GM06990 (cell line): Measurements from ENCODE around the gene PTH2R.

Experiments
- DNase-seq: peaks from one replicate; pipeline ENCODE4 v3.0.0-alpha.2; 2011; ENCODE audit not compliant: insufficient read length; ENCODE audit errors: extremely low read depth
- H3K27me3 ChIP-seq: replicated peaks from 2 replicates; pipeline ENCODE4 v1.6.0; 2011; ENCODE audit warnings: low read length; ENCODE audit not compliant: control insufficient read depth, insufficient read depth
- H3K36me3 ChIP-seq: 2 replicates; pipeline ENCODE4 v1.5.1; 2011; ENCODE audit warnings: low read length; ENCODE audit not compliant: control insufficient read depth, insufficient read depth
- H3K4me3 ChIP-seq: replicated peaks from 2 replicates; pipeline ENCODE4 v1.5.1; 2011; ENCODE audit warnings: low read depth, mild to moderate bottlenecking, control low read depth, low read length
- TF ChIP-seq, protein P1 (sequence below): IDR thresholded peaks from 2 replicates; pipeline ENCODE4 v1.5.1; 2011; ENCODE audit warnings: low read length, control low read depth, mild to moderate bottlenecking, inconsistent platforms; ENCODE audit not compliant: insufficient read depth, poor library complexity, severe bottlenecking

Gene PTH2R

DNA sequence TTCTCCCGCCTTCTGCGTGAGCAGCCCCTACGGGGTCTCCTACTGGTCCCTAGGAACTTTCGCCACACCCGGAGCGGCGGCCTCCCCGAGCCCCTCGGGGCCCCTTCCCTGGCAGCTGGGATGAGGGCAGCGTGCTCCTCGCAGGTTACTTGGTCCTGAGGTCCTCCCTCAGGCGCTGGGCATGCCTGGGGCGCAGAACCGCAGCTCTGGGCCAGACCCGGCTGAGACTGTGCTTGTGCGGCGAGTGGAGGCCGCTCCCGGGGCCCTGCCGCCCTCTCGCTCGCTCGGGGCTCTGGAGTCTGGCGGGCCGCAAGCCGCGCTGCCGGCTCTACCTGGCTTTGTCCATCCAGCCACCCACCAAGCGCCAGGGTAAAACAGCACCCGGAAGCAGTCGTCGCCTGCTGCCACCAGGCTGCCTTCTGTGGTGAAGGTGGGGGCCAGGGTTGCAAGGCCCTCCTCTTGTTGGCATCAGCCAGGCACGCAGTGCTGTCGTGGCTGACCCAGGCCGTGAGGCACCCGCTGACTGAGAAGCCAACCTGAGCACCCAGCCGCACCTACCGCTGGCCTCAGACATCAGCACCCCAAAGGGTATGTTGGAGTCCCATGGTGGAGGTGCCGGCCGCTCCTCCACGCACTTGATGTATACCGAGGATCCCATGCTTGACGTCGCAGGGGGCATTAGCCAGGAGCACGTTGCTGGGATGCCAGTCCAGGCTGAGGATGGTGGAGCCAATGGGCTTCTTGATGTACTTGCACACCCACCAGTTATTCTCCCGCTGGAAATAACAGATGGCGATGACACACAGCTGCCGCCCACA lies 46.1 kb upstream of the PTH2R start:
- peak; percentile 20 for DNase-seq

DNA sequence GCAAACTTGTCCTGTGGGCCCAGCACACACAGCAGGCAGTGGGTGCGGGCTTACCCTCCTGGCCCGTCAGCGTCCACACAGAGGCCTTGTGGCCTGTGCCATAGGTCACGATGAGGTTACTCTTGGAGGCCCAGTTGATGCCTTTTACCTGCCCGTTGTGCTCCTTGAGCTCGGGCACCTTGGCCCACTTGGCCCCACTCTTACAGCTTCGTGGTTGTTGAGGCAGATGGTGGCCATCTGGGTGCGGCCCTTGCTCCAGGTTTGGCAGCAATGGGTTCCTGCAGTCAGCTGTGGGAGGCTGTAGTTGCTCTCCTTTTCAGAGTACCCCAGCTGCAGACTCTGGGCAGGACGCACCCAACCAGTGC lies 45.5 kb upstream of the PTH2R start:
- H3K36me3 ChIP-seq: peaks cover 5% of the 10 kb centered on the region
- peak; percentile 29 for DNase-seq
- TF ChIP-seq, protein P1, sequence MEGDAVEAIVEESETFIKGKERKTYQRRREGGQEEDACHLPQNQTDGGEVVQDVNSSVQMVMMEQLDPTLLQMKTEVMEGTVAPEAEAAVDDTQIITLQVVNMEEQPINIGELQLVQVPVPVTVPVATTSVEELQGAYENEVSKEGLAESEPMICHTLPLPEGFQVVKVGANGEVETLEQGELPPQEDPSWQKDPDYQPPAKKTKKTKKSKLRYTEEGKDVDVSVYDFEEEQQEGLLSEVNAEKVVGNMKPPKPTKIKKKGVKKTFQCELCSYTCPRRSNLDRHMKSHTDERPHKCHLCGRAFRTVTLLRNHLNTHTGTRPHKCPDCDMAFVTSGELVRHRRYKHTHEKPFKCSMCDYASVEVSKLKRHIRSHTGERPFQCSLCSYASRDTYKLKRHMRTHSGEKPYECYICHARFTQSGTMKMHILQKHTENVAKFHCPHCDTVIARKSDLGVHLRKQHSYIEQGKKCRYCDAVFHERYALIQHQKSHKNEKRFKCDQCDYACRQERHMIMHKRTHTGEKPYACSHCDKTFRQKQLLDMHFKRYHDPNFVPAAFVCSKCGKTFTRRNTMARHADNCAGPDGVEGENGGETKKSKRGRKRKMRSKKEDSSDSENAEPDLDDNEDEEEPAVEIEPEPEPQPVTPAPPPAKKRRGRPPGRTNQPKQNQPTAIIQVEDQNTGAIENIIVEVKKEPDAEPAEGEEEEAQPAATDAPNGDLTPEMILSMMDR: no peak
- H3K27me3 ChIP-seq: no peaks in the 10 kb centered on the region
- no peak overlapping the region for H3K4me3 ChIP-seq

More for the DNA sequence above, 46.1 kb upstream of the PTH2R start:
- TF ChIP-seq, protein P1: no peak
- Histone ChIP-seq H3K27me3 (no peaks in the 10 kb centered on the region), H3K4me3 (no peak overlapping the region), H3K36me3 (peaks cover 5% of the 10 kb centered on the region)

DNA sequence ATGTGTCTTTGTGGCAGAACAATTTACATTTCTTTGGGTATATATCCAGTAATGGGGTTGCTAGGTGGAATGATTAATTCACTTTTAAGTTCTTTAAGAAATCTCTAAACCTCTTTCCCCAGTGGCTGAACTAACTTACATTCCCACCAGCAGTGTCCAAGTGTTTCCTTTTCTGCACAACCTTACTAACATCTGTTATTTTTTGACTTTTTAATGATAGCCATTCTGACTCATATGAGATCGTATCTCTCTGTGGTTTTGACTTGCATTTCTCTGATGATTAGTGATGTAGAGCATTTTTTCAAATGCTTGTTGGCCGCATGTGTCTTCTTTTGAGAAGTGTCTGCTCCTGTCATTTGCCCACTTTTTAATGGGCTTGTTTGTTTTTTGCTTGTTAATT lies 43.1 kb upstream of the PTH2R start:
- peaks cover 5% of the 10 kb centered on the region for H3K36me3 ChIP-seq
- no peak for DNase-seq
- TF ChIP-seq, protein P1: no peak
- H3K27me3 ChIP-seq: no peaks in the 10 kb centered on the region
- no peak overlapping the region for H3K4me3 ChIP-seq

DNA sequence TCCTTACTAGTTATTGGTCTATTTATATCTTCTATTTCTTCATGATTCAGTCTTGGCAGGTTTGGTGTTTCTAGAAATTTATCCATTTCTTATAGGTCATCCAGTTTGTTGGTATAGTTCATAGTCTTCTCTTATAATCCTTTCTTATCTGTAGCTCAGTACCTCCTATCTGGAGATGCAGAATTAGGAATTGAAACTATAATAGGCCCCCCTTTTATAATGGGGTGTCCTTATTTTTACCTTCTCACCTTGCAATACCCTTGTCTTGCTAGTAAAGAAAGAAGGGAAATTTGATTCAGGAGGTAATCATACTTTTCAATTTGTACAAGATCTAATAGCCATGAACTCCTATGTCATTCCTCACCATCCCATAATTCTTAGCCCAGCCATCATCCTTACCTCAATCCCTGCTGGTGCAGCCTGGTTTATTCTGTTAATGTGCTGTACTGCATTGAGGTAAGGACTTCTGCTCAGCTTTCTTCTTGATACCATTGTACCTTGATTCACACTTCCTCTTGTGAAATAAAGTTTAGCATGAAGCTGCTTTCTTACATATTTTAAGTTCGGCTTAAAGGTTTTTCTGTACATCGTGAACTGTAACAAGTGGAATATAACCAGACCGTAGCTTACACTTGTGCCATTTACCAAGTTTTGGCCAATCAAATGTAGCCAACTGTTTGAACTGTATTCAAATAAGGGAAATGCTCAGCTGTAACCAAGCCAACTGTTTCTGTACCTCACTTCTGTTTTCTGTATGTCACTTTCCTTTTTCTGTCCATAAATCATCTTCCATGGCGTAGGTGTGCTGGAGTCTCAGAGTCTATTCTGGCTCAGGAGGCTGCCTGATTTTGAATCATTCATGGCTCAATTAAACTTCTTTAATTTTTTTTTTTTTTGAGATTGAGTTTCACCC lies 40.1 kb upstream of the PTH2R start:
- DNase-seq: peak; percentile 34
- no peaks in the 10 kb centered on the region for H3K36me3 ChIP-seq
- no peaks in the 10 kb centered on the region for H3K27me3 ChIP-seq
- H3K4me3 ChIP-seq: no peak overlapping the region
- TF ChIP-seq, protein P1: no peak

DNA sequence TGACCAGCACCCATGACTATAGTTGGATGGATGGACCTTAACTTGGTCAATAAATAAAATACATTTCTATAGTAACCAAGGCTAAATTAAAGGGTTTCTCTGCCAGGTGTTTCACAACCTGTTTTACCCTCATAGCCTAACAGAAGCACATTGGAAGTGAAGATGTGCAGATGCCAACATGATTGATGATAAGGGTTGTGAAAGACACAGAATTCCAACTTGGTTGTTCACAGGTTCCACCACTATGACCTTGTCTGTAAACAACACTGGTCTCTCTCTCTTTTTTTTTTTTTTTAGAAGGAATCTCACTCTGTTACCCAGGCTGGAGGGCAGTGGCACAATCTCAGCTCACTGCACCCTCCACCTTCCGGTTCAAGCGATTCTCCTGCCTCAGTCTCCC lies 37.5 kb upstream of the PTH2R start:
- Histone ChIP-seq H3K36me3 (no peaks in the 10 kb centered on the region), H3K4me3 (no peak overlapping the region), H3K27me3 (no peaks in the 10 kb centered on the region)
- no peak for DNase-seq
- TF ChIP-seq, protein P1: no peak
